ENCODE data around the gene GADD45A. TPM values are rescaled to one million over a fixed set of nuclear protein-coding genes. Genes with fewer than 3 reads are reported as not detected.

Gene GADD45A, protein sequence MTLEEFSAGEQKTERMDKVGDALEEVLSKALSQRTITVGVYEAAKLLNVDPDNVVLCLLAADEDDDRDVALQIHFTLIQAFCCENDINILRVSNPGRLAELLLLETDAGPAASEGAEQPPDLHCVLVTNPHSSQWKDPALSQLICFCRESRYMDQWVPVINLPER
- 81.0 and 84.6 TPM in 2 replicates for polyA plus RNA-seq (2013)

DNA sequence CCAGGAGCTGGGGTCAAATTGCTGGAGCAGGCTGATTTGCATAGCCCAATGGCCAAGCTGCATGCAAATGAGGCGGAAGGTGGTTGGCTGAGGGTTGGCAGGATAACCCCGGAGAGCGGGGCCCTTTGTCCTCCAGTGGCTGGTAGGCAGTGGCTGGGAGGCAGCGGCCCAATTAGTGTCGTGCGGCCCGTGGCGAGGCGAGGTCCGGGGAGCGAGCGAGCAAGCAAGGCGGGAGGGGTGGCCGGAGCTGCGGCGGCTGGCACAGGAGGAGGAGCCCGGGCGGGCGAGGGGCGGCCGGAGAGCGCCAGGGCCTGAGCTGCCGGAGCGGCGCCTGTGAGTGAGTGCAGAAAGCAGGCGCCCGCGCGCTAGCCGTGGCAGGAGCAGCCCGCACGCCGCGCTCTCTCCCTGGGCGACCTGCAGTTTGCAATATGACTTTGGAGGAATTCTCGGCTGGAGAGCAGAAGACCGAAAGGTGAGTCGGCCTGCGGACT lies at the start of gene GADD45A:
Gene GADD45A (plus strand): TSS at position 135 of the 491 bp plus-strand sequence. CDS start 294 bp downstream, at position 429.
- Histone ChIP-seq H3K9ac (ENCODE audit: low read length) (peak within 1 kb of the TSS; percentile 92), H2BK5ac (ENCODE audit: low read depth, low read length, poor library complexity) (peak within 1 kb of the TSS; percentile 84), H3K4me1 (ENCODE audit: control insufficient read depth in 1 of 2, insufficient read depth in 2 of 2, low read length in 2 of 2) (peaks cover 2 to 7% of the 10 kb centered on the region in 2 experiments), H3K18ac (ENCODE audit: low read length) (peak within 1 kb of the TSS; percentile 98), H3K27me3 (ENCODE audit: insufficient read depth, low read length) (no peaks in the 10 kb centered on the region), H3K4me2 (ENCODE audit: low read length) (peak within 1 kb of the TSS; percentile 72), H2AK5ac (ENCODE audit: low read length) (peak within 1 kb of the TSS; percentile 61), H4K12ac (ENCODE audit: low read depth, low read length) (peak within 1 kb of the TSS; percentile 81), H3K27ac (ENCODE audit: low read depth, low read length) (peak within 1 kb of the TSS; percentile 95), H3K36me3 (ENCODE audit: control insufficient read depth in 1 of 2, insufficient read depth in 2 of 2, low read length in 2 of 2) (peaks cover 2 to 11% of the 10 kb centered on the region in 2 experiments), H3K14ac (ENCODE audit: low read length) (peak within 1 kb of the TSS; percentile 70), H3K79me1 (ENCODE audit: low read length) (peaks cover 28% of the 10 kb centered on the region), H3K4me3 (ENCODE audit: low read depth, low read length) (peak within 1 kb of the TSS; percentile 96), H3K9me3 (ENCODE audit: insufficient read depth, low read depth, low read length) (no peaks in the 10 kb centered on the region), H4K91ac (ENCODE audit: low read depth, low read length) (peak within 1 kb of the TSS; percentile 85), H3K23ac (ENCODE audit: low read length) (peak within 1 kb of the TSS; percentile 45), H3K4ac (ENCODE audit: low read depth, low read length) (peak within 1 kb of the TSS; percentile 100), H2AFZ (ENCODE audit: insufficient read depth, low read length, poor library complexity) (peak within 1 kb of the TSS; percentile 38), H3K79me2 (ENCODE audit: control insufficient read depth, insufficient read depth, low read length, poor library complexity) (peaks cover 18% of the 10 kb centered on the region), H4K8ac (ENCODE audit: low read depth, low read length) (peak within 1 kb of the TSS; percentile 53), H2BK120ac (ENCODE audit: insufficient read depth, low read length, poor library complexity) (peak within 1 kb of the TSS; percentile 88), H2BK12ac (ENCODE audit: low read length) (peak within 1 kb of the TSS; percentile 69)
- DNase-seq: peak; percentile 99
- no CpG with 5 or more reads among the region's 39 CpGs for WGBS (ENCODE audit: extremely low coverage, insufficient coverage, insufficient read length)

DNA sequence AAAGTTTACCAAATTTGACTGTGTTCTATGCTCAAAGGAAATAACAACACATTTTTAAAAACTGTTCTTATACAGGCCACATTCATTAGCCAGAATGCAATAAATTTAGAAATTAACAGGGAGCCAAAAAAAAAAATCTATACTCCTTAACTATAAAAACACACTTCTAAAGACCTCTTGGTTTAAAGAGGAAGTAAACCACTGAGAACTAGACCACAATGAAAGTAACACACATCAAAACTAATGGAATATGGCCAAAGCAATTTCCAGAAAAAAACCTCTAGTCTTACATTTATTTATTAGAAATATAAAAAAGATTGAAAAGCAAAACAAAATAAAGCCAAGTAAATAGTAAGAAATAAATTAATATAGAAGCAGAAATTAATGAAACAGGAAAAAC lies 48.9 kb upstream of the GADD45A start:
- Histone ChIP-seq H3K79me1 (ENCODE audit: low read length) (no peaks in the 10 kb centered on the region), H2AFZ (ENCODE audit: insufficient read depth, low read length, poor library complexity) (no peak overlapping the region), H3K27ac (ENCODE audit: low read depth, low read length) (no peak overlapping the region), H3K9me3 (ENCODE audit: insufficient read depth, low read depth, low read length) (no peaks in the 10 kb centered on the region), H4K12ac (ENCODE audit: low read depth, low read length) (no peak overlapping the region), H3K27me3 (ENCODE audit: insufficient read depth, low read length) (no peaks in the 10 kb centered on the region), H3K23ac (ENCODE audit: low read length) (no peak overlapping the region), H4K8ac (ENCODE audit: low read depth, low read length) (no peak overlapping the region), H2BK12ac (ENCODE audit: low read length) (no peak overlapping the region), H2BK5ac (ENCODE audit: low read depth, low read length, poor library complexity) (no peak overlapping the region), H3K9ac (ENCODE audit: low read length) (no peak overlapping the region), H3K18ac (ENCODE audit: low read length) (no peak overlapping the region), H4K91ac (ENCODE audit: low read depth, low read length) (no peak overlapping the region), H3K79me2 (ENCODE audit: control insufficient read depth, insufficient read depth, low read length, poor library complexity) (no peaks in the 10 kb centered on the region), H3K4me3 (ENCODE audit: low read depth, low read length) (no peak overlapping the region), H3K4me1 (ENCODE audit: control insufficient read depth in 1 of 2, insufficient read depth in 2 of 2, low read length in 2 of 2) (peaks cover 0 to 6% of the 10 kb centered on the region in 2 experiments), H3K14ac (ENCODE audit: low read length) (no peak overlapping the region), H3K4ac (ENCODE audit: low read depth, low read length) (no peak overlapping the region), H3K36me3 (ENCODE audit: control insufficient read depth in 1 of 2, insufficient read depth in 2 of 2, low read length in 2 of 2) (no peaks in the 10 kb centered on the region), H3K4me2 (ENCODE audit: low read length) (no peak overlapping the region), H2BK120ac (ENCODE audit: insufficient read depth, low read length, poor library complexity) (no peak overlapping the region), H2AK5ac (ENCODE audit: low read length) (no peak overlapping the region)
- no peak for DNase-seq

DNA sequence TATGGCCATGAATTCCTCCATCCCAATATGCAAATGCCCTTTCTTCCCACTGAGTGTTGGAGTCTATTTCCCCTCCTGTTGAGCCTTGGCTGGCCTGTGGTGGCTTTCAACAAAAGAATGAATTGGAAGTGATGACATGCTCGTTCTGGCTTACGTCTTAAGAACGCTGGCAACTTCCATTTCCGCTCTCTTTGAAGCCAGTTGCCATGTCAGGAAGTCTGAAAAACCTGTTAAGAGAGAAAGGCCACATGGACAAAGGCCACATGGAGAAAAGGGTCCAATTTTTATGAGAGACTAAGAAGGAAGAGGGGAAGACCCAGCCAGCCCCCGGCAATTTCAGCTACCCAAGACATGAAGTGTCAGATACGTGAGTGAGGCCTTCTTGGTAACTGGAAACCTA lies 45.6 kb upstream of the GADD45A start:
- no peak for DNase-seq
- no CpG with 5 or more reads among the region's 6 CpGs for WGBS (ENCODE audit: extremely low coverage, insufficient coverage, insufficient read length)
- Histone ChIP-seq H3K4me1 (ENCODE audit: control insufficient read depth in 1 of 2, insufficient read depth in 2 of 2, low read length in 2 of 2) (peaks cover 0 to 2% of the 10 kb centered on the region in 2 experiments), H3K18ac (ENCODE audit: low read length) (no peak overlapping the region), H3K4me3 (ENCODE audit: low read depth, low read length) (no peak overlapping the region), H3K4ac (ENCODE audit: low read depth, low read length) (no peak overlapping the region), H4K91ac (ENCODE audit: low read depth, low read length) (no peak overlapping the region), H3K9ac (ENCODE audit: low read length) (no peak overlapping the region), H3K27ac (ENCODE audit: low read depth, low read length) (no peak overlapping the region), H2BK5ac (ENCODE audit: low read depth, low read length, poor library complexity) (no peak overlapping the region), H3K23ac (ENCODE audit: low read length) (no peak overlapping the region), H3K36me3 (ENCODE audit: control insufficient read depth in 1 of 2, insufficient read depth in 2 of 2, low read length in 2 of 2) (no peaks in the 10 kb centered on the region), H4K12ac (ENCODE audit: low read depth, low read length) (no peak overlapping the region), H3K9me3 (ENCODE audit: insufficient read depth, low read depth, low read length) (no peaks in the 10 kb centered on the region), H2AK5ac (ENCODE audit: low read length) (no peak overlapping the region), H2AFZ (ENCODE audit: insufficient read depth, low read length, poor library complexity) (no peak overlapping the region), H3K79me1 (ENCODE audit: low read length) (no peaks in the 10 kb centered on the region), H3K27me3 (ENCODE audit: insufficient read depth, low read length) (no peaks in the 10 kb centered on the region), H3K79me2 (ENCODE audit: control insufficient read depth, insufficient read depth, low read length, poor library complexity) (no peaks in the 10 kb centered on the region), H3K4me2 (ENCODE audit: low read length) (no peak overlapping the region), H2BK12ac (ENCODE audit: low read length) (no peak overlapping the region), H3K14ac (ENCODE audit: low read length) (no peak overlapping the region), H4K8ac (ENCODE audit: low read depth, low read length) (no peak overlapping the region), H2BK120ac (ENCODE audit: insufficient read depth, low read length, poor library complexity) (no peak overlapping the region)

DNA sequence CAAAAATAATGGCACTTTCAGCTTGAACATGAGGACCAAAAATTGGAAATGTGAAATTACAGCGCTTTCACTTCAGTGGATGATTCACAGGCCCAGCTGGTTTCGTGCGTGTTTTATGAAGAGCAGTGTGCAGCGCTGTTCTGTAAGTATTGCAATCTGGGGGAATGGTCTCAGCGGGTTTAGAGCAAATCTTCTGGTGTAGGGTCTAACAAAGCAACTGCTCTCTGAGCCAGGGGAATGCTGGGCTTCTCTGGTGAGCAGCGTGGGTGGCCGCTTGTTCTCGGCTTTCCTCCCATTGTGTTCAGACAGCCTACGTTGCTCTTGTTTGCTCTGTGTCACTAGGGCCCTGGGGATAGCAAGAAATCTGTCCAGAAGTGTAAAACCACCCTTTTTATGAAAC lies 42.4 kb upstream of the GADD45A start:
- H4K12ac ChIP-seq (ENCODE audit: low read depth, low read length): no peak overlapping the region
- no peak overlapping the region for H3K23ac ChIP-seq (ENCODE audit: low read length)
- H3K4me1 ChIP-seq (ENCODE audit: control insufficient read depth in 1 of 2, insufficient read depth in 2 of 2, low read length in 2 of 2): peaks cover 6 to 14% of the 10 kb centered on the region in 2 experiments
- H3K9ac ChIP-seq (ENCODE audit: low read length): no peak overlapping the region
- H3K4me3 ChIP-seq (ENCODE audit: low read depth, low read length): no peak overlapping the region
- no peak for DNase-seq
- H4K91ac ChIP-seq (ENCODE audit: low read depth, low read length): no peak overlapping the region
- H3K79me2 ChIP-seq (ENCODE audit: control insufficient read depth, insufficient read depth, low read length, poor library complexity): no peaks in the 10 kb centered on the region
- H3K4ac ChIP-seq (ENCODE audit: low read depth, low read length): no peak overlapping the region
- no peaks in the 10 kb centered on the region for H3K9me3 ChIP-seq (ENCODE audit: insufficient read depth, low read depth, low read length)
- H3K27me3 ChIP-seq (ENCODE audit: insufficient read depth, low read length): no peaks in the 10 kb centered on the region
- H3K36me3 ChIP-seq (ENCODE audit: control insufficient read depth in 1 of 2, insufficient read depth in 2 of 2, low read length in 2 of 2): no peaks in the 10 kb centered on the region
- H3K14ac ChIP-seq (ENCODE audit: low read length): no peak overlapping the region
- H2BK12ac ChIP-seq (ENCODE audit: low read length): no peak overlapping the region
- no peaks in the 10 kb centered on the region for H3K79me1 ChIP-seq (ENCODE audit: low read length)
- H3K18ac ChIP-seq (ENCODE audit: low read length): no peak overlapping the region
- H2AFZ ChIP-seq (ENCODE audit: insufficient read depth, low read length, poor library complexity): no peak overlapping the region
- H2AK5ac ChIP-seq (ENCODE audit: low read length): no peak overlapping the region
- H2BK5ac ChIP-seq (ENCODE audit: low read depth, low read length, poor library complexity): no peak overlapping the region
- H4K8ac ChIP-seq (ENCODE audit: low read depth, low read length): no peak overlapping the region
- no peak overlapping the region for H3K4me2 ChIP-seq (ENCODE audit: low read length)
- H3K27ac ChIP-seq (ENCODE audit: low read depth, low read length): no peak overlapping the region
- no CpG with 5 or more reads among the region's 9 CpGs for WGBS (ENCODE audit: extremely low coverage, insufficient coverage, insufficient read length)
- H2BK120ac ChIP-seq (ENCODE audit: insufficient read depth, low read length, poor library complexity): no peak overlapping the region
